AG10803 (cell line): ENCODE measurements around the gene FBXL7.
"Not testable (repeated sequence)": the region's sequence is repeated elsewhere in the genome, so short reads cannot be mapped to it uniquely, and the experiment has no call there.

Experiments
- DNase-seq: peaks from one replicate; pipeline ENCODE4 v3.0.0; 2010; ENCODE audit warnings: low read depth
- H3K4me3 ChIP-seq: 2 replicates; pipeline ENCODE4 v1.5.1; 2011; ENCODE audit warnings: mild to moderate bottlenecking, low read length, control low read depth
- TF ChIP-seq, protein P1 (sequence below): conservative IDR thresholded peaks from 2 replicates; pipeline ENCODE4 v1.5.1; 2011; ENCODE audit warnings: mild to moderate bottlenecking, low read length, control low read depth, inconsistent platforms

Gene FBXL7

DNA sequence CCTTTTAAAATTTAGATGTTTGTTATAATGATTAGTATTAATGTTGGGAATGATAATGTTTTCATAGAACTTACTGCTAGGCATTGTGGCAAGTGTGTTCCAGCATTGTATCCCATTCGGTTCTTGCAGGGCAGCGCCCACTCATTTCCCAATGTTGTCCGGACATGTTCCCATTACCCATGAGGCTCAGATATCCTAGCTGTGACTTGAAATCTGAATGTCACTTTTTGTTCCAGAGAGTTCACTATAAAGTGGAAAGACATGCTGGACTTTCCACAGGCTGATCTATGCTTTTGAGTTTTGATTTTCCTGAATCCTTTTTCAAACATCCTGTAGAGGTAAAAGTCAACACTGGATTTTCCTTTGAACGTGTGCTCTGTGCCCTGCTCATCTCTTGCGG is 350.6 kb downstream of the FBXL7 start:
- no peak overlapping the region for H3K4me3 ChIP-seq
- no peak for DNase-seq
- TF ChIP-seq, protein P1, sequence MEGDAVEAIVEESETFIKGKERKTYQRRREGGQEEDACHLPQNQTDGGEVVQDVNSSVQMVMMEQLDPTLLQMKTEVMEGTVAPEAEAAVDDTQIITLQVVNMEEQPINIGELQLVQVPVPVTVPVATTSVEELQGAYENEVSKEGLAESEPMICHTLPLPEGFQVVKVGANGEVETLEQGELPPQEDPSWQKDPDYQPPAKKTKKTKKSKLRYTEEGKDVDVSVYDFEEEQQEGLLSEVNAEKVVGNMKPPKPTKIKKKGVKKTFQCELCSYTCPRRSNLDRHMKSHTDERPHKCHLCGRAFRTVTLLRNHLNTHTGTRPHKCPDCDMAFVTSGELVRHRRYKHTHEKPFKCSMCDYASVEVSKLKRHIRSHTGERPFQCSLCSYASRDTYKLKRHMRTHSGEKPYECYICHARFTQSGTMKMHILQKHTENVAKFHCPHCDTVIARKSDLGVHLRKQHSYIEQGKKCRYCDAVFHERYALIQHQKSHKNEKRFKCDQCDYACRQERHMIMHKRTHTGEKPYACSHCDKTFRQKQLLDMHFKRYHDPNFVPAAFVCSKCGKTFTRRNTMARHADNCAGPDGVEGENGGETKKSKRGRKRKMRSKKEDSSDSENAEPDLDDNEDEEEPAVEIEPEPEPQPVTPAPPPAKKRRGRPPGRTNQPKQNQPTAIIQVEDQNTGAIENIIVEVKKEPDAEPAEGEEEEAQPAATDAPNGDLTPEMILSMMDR: no peak

DNA sequence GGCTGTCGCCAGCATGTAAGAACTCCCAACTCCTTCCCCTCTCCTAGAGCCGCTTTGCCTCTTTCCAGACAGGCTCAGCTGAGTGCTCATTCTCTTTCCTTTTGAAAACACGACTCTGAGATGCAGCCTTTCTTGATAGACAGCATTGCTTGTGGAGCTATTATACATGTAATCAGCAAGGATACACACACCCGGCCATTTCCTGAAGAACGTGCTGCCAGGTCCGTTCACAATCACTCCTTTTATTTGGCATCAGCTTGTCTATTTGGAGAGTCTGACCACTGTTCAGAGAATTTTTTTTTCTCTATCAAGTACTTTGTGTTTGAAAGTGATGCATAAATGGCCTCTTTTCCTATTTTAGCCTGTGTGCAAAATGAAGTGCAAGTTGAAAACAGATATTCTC is 351.0 kb downstream of the FBXL7 start:
- TF ChIP-seq, protein P1: no peak

DNA sequence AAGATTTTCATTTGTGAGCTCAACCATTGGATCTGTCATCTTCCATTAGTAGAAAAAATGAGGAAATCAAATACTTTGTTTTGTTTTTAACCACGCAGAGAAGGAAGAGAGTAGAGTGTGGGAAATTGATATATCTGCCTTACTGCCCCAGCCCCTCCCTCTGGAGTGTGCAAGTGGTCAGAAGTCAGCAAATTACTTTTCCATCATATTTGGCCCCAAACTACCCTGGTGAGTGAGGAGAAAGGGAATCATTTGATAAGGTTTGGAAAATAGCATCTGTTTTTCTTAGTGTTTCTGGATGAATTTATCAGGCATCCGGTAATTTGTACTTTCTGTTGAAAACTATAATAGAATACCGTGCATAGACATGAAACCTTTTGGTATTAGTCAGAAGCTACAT is 352.2 kb downstream of the FBXL7 start:
- TF ChIP-seq, protein P1: no peak
- no peak for DNase-seq
- H3K4me3 ChIP-seq: no peak overlapping the region

More for the DNA sequence above, 351.0 kb downstream of the FBXL7 start:
- no peak for DNase-seq
- no peak overlapping the region for H3K4me3 ChIP-seq

DNA sequence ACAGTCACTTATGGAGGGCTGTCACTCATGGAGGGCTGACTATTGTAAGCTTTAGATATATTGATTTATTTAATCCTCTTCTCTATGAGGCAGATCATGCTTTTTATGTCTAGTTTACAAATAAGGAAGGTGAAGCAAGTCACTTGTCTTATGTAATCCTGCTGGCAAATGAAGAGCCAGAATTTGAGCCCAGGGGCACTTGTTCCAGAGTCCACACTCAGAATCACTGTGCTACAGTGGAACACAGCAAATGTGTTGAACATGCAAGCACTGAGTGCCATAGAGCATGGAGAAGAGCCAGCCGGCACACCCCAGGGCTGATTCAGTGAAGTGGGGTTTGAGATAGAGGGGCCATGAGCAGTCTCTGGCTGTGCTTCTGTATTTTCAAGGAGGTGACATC is 353.0 kb downstream of the FBXL7 start:
- TF ChIP-seq, protein P1: no peak
- no peak for DNase-seq
- no peak overlapping the region for H3K4me3 ChIP-seq

DNA sequence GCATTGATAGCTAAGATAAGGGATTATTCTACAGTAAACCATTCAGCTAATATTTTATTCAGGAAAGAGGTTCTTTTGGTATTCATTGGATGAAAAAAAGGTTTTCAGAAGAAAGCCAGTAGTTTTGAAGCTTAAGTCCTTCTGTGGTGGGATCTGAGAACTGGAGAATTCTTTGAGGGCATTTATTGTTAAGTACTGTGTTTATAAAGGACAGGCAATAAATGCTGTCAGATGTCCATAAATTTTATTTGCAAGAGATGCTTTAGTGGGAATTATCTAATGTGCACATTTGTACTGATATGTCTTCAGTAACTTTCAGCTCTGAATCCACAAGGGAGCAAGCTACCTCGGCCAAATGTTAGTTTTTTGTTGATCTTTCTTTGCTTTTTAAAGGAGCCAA is 358.3 kb downstream of the FBXL7 start:
- TF ChIP-seq, protein P1: no peak
- H3K4me3 ChIP-seq: no peak overlapping the region
- DNase-seq: no peak

DNA sequence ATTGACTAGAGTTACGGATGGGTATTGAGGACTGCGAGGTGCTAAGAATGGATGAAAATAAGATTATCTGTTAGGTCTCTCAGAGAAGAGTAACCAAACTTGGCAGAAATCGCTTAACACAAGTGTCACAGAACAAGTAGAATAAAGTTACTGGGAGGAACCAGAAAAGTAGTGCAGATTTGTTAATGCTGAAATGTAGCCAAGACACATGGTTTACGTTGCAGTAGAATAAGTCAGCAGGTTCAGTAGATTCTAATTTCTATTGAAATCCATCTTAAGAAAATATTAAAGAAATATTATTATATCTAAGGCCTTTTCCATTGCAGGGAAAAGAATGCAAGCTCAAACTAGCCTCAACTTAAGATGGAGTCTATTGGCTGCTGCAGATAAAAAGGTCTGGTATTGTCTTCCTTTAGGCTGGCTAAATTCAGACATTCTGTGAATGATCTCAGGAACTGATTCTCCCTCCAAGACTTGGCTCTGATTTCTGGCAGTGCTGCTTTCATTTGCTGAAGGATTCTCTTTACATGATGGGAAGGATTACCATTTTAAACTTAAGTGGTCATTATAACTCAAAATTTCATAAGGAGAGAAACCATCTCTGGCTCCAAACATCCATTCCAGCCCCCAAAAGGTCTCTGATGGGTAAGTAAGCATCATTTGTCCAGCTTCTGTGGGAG is 364.7 kb downstream of the FBXL7 start:
- DNase-seq: no peak
- TF ChIP-seq, protein P1: no peak
- H3K4me3 ChIP-seq: no peak overlapping the region

DNA sequence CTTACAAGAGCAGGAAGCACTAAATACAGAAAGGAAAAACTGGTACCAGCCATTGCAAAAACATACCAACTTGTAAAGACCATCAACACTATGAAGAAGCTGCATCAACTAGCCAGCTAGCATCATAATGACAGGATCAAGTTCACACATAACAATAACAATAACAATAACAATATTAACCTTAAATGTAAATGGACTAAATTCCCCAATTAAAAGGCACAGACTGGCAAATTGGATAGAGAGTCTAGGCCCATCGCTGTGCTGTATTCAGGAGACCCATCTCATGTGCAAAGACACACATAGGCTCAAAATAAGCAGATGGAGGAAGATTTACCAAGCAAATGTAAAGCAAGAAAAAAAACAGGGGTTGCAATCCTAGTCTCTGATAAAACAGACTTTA is 372.3 kb downstream of the FBXL7 start:
- DNase-seq: not testable (repeated sequence)

More for the DNA sequence above, 372.3 kb downstream of the FBXL7 start:
- H3K4me3 ChIP-seq: not testable (repeated sequence)
